ENCODE measurements around the gene HARS1.
"Not testable (repeated sequence)": the region's sequence is repeated elsewhere in the genome, so short reads cannot be mapped to it uniquely, and the experiment has no call there.

The HARS1 gene

GRCh38 chr5:140700177-140701144 is 9.3 kb upstream of the HARS1 start, which contains the start of gene ZMAT2:
Gene ZMAT2, plus strand, starts transcription at chr5:140700447. Its CDS starts 14 bp downstream, at chr5:140700461.
- DNase-seq (ENCODE audit: insufficient read length, low spot score) = peak; percentile 49
- FAIRE-seq = peak; percentile 93
- peak; percentile 37; the same call in 1 of the 2 replicates for TF ChIP-seq POLR2A (IDR thresholded peaks at IDR 0.05; ENCODE audit: low read depth, low read length)

- FAIRE-seq = no peak
- no peak for TF ChIP-seq POLR2A (IDR thresholded peaks at IDR 0.05; ENCODE audit: low read depth, low read length)
- no peak for DNase-seq (ENCODE audit: insufficient read length, low spot score)
Observed at GRCh38 chr5:140696891-140697492, 5.8 kb upstream of the HARS1 start.

GRCh38 chr5:140694276-140694675 is 3.1 kb upstream of the HARS1 start:
- TF ChIP-seq POLR2A (IDR thresholded peaks at IDR 0.05; ENCODE audit: low read depth, low read length) = no peak
- FAIRE-seq (no peak), DNase-seq (ENCODE audit: insufficient read length, low spot score) (no peak)

- no peak for FAIRE-seq
- no peak for DNase-seq (ENCODE audit: insufficient read length, low spot score)
- no peak for TF ChIP-seq POLR2A (IDR thresholded peaks at IDR 0.05; ENCODE audit: low read depth, low read length)
Observed at GRCh38 chr5:140690376-140690932, 716 bp downstream of the HARS1 start.

DNA sequence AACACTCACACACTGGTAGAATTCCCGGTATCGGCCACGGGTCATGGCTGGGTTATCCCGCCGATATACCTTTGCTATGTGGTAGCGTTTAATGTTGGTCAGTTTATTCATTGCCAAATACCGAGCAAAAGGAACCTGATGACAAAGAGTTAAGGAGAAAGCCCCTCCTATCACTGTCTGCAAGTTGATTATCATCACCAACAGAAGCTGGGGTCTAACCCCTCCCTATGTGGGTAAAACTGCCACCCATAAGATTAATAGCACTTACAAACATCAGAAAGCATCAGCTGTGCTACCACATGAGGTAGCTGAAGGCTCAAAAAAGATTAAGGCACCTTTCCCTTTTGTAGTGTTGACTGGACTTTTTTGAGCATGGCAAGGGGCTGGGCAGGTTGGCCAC is 12.2 kb downstream of the HARS1 start:
- DNase-seq (ENCODE audit: insufficient read length, low spot score) (no peak), FAIRE-seq (no peak)
- no peak for TF ChIP-seq POLR2A (IDR thresholded peaks at IDR 0.05; ENCODE audit: low read depth, low read length)

DNA sequence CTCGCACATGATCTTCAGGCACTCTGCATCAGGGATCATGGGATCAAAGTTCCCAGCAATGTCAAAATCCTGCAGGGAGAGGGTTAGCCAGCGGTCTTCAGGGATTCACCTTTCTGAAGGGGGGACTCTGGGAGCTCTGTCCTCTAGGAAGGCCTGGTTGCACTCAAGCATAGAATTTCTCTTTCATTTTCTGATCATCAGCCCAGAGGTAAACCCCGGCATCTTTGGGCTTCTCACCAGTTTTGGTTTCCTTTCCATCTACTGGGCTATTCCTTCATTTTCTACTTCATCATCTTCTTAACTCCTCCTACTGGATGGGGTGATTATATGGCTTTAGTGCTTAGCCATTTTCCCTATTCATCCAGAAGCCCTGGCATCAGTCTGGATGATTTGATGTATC is 13.2 kb downstream of the HARS1 start:
- DNase-seq (ENCODE audit: insufficient read length, low spot score) = no peak
- FAIRE-seq = no peak

DNA sequence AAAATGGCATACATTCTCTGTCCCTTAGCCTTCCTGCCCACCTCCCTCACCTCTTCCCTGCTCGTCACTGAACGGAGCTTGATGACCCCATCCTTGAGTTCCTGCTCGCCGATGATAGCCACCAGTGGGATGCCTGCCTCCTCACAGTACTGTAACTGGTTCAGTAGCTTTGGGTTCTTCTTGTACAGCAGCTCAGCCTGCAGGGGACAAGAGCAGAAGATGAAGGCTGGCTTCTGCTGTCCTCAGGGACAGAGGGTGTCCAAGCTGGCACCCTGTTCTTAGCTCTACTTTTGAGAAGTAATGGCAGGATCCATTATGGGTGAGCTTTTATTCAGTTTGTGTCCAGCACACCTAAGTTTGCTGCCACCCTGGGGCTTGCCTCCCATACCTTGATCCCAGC is 16.5 kb downstream of the HARS1 start:
- no peak for TF ChIP-seq POLR2A (IDR thresholded peaks at IDR 0.05; ENCODE audit: low read depth, low read length)
- FAIRE-seq (no peak), DNase-seq (ENCODE audit: insufficient read length, low spot score) (no peak)

More for the DNA sequence above, 13.2 kb downstream of the HARS1 start:
- no peak for TF ChIP-seq POLR2A (IDR thresholded peaks at IDR 0.05; ENCODE audit: low read depth, low read length)

- TF ChIP-seq POLR2A (IDR thresholded peaks at IDR 0.05; ENCODE audit: low read depth, low read length) = no peak
- DNase-seq (ENCODE audit: insufficient read length, low spot score) = no peak
- FAIRE-seq = no peak
Observed at GRCh38 chr5:140674211-140674610, 17.0 kb downstream of the HARS1 start.

GRCh38 chr5:140673187-140673976 is 17.8 kb downstream of the HARS1 start, which contains the start of gene DND1:
Gene DND1, minus strand, starts transcription at chr5:140673576. Its CDS starts 34 bp downstream, at chr5:140673542.
- TF ChIP-seq POLR2A (IDR thresholded peaks at IDR 0.05; ENCODE audit: low read depth, low read length) = no peak
- no peak for FAIRE-seq

DNA sequence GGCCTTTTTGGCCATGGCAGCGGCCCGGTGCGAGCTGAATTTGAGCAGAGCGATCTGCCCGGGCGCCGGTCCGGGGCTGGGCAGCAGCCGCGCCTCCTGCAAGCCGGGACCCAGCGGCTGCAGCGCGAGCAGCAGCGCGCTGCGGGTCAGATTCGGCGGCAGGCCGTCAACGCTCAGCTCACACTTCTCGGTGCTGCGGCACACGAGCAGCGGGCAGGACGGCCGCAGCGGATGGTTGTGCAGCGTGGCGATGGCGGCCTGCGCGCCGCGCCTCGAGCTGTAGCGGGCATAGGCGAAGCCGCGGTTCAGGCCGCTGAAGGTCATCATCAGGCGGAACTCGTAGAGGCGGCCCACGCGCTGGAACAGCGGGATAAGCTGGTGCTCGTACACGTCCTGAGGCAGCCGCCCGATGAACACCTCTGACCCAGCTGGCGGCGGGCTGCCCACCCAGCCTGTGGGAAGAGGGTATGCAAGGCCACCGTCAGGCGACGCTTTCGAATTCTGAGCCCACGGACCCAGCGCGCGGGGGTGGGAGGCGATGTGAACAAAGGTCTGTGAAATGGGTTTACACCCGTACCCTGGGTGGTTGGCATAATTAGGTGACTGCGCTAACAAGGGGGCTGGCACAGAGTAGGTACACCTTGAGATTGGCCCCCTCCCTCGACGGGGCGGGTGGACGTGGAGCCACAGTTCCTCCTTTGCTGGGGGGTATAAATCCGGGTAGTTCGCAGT is 18.5 kb downstream of the HARS1 start:
- FAIRE-seq (no peak), DNase-seq (ENCODE audit: insufficient read length, low spot score) (no peak)

More at GRCh38 chr5:140673187-140673976, 17.8 kb downstream of the HARS1 start, which contains the start of gene DND1:
- DNase-seq (ENCODE audit: insufficient read length, low spot score) = no peak

DNA sequence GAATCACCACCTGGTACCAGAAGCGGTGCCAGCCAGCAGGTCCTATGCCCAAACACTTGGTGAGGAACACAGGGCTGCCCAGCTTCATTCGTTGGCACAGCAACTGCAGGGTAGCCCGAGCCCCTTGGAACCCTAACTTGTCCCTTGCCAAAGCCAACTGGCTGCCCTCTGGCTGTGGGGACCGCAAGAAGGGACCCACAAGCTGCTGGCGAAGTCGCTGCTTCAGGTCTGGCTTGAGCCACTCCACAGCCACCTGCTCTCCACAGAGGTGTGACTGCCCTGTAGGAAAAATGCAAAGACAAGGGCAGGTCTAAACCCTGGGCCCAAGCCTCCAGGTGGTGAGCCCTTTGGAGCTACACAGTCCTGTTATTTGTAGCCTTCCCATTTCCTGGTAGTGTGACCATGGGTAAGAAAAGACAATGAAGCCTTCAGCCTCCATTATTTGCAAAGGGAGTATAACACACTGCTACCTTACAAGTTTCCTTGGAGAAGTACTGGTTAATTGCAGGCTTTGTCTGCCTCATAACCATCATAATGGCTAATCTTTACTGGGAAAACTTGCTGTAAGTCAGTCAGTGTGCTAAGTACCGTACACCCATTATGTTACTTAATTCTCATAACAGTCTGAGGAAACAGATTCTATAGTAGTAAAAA is 19.6 kb downstream of the HARS1 start:
- FAIRE-seq = no peak
- DNase-seq (ENCODE audit: insufficient read length, low spot score) = no peak
- TF ChIP-seq POLR2A (IDR thresholded peaks at IDR 0.05; ENCODE audit: low read depth, low read length) = no peak

More for the DNA sequence above, 18.5 kb downstream of the HARS1 start:
- TF ChIP-seq POLR2A (IDR thresholded peaks at IDR 0.05; ENCODE audit: low read depth, low read length) = no peak

DNA sequence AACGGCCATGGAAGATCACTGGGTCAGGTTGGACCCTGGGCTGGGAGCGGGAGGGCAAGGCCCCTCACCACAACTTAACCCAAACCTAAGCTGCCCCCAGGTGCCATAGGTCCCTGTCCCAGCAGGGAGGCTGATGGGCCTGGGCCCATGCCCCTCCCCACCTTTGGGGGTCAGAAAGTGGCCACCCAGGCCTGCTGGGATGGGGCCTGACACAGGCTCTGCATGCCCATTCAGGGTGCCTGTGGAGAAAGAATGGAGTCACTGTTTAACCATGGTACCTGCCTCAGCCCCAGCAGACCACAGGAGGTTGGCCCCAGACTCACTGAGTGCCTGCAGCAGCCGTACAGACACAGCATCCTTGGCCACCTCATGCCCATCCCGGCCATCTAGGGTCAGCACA is 20.1 kb downstream of the HARS1 start:
- FAIRE-seq; DNase-seq (ENCODE audit: insufficient read length, low spot score): not testable (repeated sequence)

All from H54 (cell line).